T-cell (primary cell): Measurements from ENCODE around the gene SYT11. TPM values are rescaled to one million over a fixed set of nuclear protein-coding genes. Genes with fewer than 3 reads are reported as not detected.

ENCODE experiments used
- ATAC-seq, 4 experiments: fragments of 200-7000 bp in 3 of 4; fragments of 150-1000 bp in 1 of 4; cut with Tn5 transposase; replicated peaks in 1 of 4; 1 replicate in 3 of 4; 2 replicates in 1 of 4; pipeline ENCODE4 v1.10.0; 2021; ENCODE audit warnings: moderate library complexity in 3 of 4, mild to moderate bottlenecking in 2 of 4, moderate number of reproducible peaks in 1 of 4
- CTCF ChIA-PET, 2 donors: fragments of 300-600 bp; sonication (Branson Sonifier 250); formaldehyde crosslinking; loops; one replicate each; lab custom pipeline; 2022; ENCODE audit warnings: antibody characterized with exemption in 2 of 2; lab: Charles Lee
- POLR2A ChIA-PET, 2 donors: fragments of 300-600 bp; sonication (Branson Sonifier 250); formaldehyde crosslinking; loops; one replicate each; lab custom pipeline; 2022; ENCODE audit warnings: antibody characterized with exemption in 2 of 2; lab: Charles Lee
- DNase-seq, 35 experiments: peaks; one replicate each; pipeline versions ENCODE4 v3.0.0 to v3.0.0-alpha.2; 2013 to 2023
- H3K27ac ChIP-seq: one replicate; pipeline ENCODE4 v1.5.1; 2013; ENCODE audit warnings: low read length
- H3K27me3 ChIP-seq, 2 experiments: replicated peaks in 1 of 2; 1 replicate in 1 of 2; 2 replicates in 1 of 2; pipeline versions ENCODE4 v1.6.1 to v1.7.0; 2013; ENCODE audit warnings: low read length in 1 of 2, mixed read lengths in 1 of 2; ENCODE audit not compliant: control insufficient read depth in 2 of 2, insufficient read depth in 2 of 2; ENCODE audit errors: extremely low read depth in 1 of 2
- H3K36me3 ChIP-seq, 2 donors: 1 replicate in 1 of 2; 2 replicates in 1 of 2; pipeline versions ENCODE4 v1.6.1 to v1.7.0; 2013; ENCODE audit warnings: low read length in 1 of 2; ENCODE audit not compliant: control insufficient read depth in 2 of 2, insufficient read depth in 1 of 2; ENCODE audit errors: extremely low read depth in 1 of 2
- H3K4me1 ChIP-seq, 2 experiments: 1 replicate in 1 of 2; 2 replicates in 1 of 2; pipeline versions ENCODE4 v1.6.1 to v1.7.0; 2013; ENCODE audit warnings: low read length in 2 of 2, mixed read lengths in 1 of 2; ENCODE audit not compliant: insufficient read depth in 2 of 2, control insufficient read depth in 1 of 2; ENCODE audit errors: extremely low read depth in 1 of 2
- H3K4me3 ChIP-seq, 2 donors: 1 replicate in 1 of 2; 2 replicates in 1 of 2; pipeline versions ENCODE4 v1.5.1 to v1.7.0; 2013; ENCODE audit warnings: mild to moderate bottlenecking in 2 of 2, low read length in 1 of 2, moderate library complexity in 1 of 2; ENCODE audit not compliant: control insufficient read depth in 1 of 2; ENCODE audit errors: extremely low read depth in 1 of 2
- H3K9me3 ChIP-seq: 2 replicates; pipeline ENCODE4 v1.7.0; 2013
- H3K27ac Mint-ChIP-seq, 2 donors: one replicate each; pipeline ENCODE4 v1.8.0; 2020 to 2021; ENCODE audit warnings: mild to moderate bottlenecking in 2 of 2, mixed read lengths in 2 of 2
- H3K27me3 Mint-ChIP-seq, 2 donors: one replicate each; pipeline ENCODE4 v1.8.0; 2021 to 2022; ENCODE audit warnings: mixed read lengths in 2 of 2
- H3K36me3 Mint-ChIP-seq: one replicate; pipeline ENCODE4 v1.8.0; 2021; ENCODE audit warnings: mixed read lengths
- H3K4me1 Mint-ChIP-seq, 3 donors: one replicate each; pipeline ENCODE4 v1.8.0; 2020 to 2022; ENCODE audit warnings: mixed read lengths in 3 of 3, mild to moderate bottlenecking in 1 of 3
- H3K4me3 Mint-ChIP-seq, 3 donors: one replicate each; pipeline ENCODE4 v1.8.0; 2020 to 2022; ENCODE audit warnings: mild to moderate bottlenecking in 3 of 3, mixed read lengths in 3 of 3, moderate library complexity in 3 of 3
- H3K9me3 Mint-ChIP-seq, 3 donors: one replicate each; pipeline ENCODE4 v1.8.0; 2020 to 2022; ENCODE audit warnings: mixed read lengths in 3 of 3
- WGBS: methylation state at CpG from one replicate; pipeline ENCODE4 v1.1.5; 2013; ENCODE audit warnings: missing lambda C conversion rate; ENCODE audit not compliant: insufficient coverage; 5-methylcytosine and 5-hydroxymethylcytosine counted together
- total RNA-seq, 35 experiments: library from RNA in 6 of 35; stranded (reverse) in 6 of 35; fragments of 120-200 nt in 1 of 35; gene quantifications; one replicate each; pipeline versions ENCODE4 v1.2.1 to v1.2.4 and lab custom pipeline; 2013 to 2026

Gene SYT11
- total RNA-seq, 5 donors from 2014 or later (not counting 1 experiment from before 2014, with no cell fraction given) = 8.6 to 19.8 (median 9.0) TPM

DNA sequence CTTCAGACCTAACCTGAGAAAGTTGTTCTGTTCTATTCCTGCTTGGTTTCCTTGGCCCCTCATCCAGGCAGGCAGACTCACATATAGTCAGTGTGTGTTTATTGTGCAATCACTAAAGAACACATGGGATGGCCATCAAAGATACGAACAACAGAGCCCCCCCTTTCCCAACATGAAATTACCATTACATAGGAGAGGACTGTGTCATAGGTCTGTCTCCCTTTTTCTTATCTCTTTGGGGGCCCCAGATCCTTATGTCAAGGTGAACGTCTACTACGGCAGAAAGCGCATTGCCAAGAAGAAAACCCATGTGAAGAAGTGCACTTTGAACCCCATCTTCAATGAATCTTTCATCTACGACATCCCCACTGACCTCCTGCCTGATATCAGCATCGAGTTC, 21.6 kb downstream of the SYT11 start:
- H3K27ac ChIP-seq = no peak overlapping the region
- H3K4me3 ChIP-seq = no peak overlapping the region
- DNase-seq (no peak), ATAC-seq (no peak)
- no peaks in the 10 kb centered on the region for H3K27me3 ChIP-seq
- H3K9me3 Mint-ChIP-seq = no peaks in the 10 kb centered on the region
- no peaks in the 10 kb centered on the region for H3K4me1 ChIP-seq
- no peak overlapping the region for H3K27ac Mint-ChIP-seq
- peaks cover 8% of the 10 kb centered on the region for H3K36me3 Mint-ChIP-seq
- ChIA-PET CTCF (no interaction called here), POLR2A (no interaction called here)
- H3K36me3 ChIP-seq = peaks cover 0 to 23% of the 10 kb centered on the region in 2 donors
- no peaks in the 10 kb centered on the region for H3K9me3 ChIP-seq
- H3K4me1 Mint-ChIP-seq = no peaks in the 10 kb centered on the region
- WGBS = no CpG with 5 or more reads among the region's 6 CpGs
- H3K4me3 Mint-ChIP-seq = no peak overlapping the region
- H3K27me3 Mint-ChIP-seq = no peaks in the 10 kb centered on the region

- no peak overlapping the region for H3K27ac Mint-ChIP-seq
- Histone ChIP-seq H3K4me3 (no peak overlapping the region), H3K27ac (no peak overlapping the region), H3K4me1 (no peaks in the 10 kb centered on the region), H3K27me3 (no peaks in the 10 kb centered on the region), H3K36me3 (peaks cover 0 to 23% of the 10 kb centered on the region in 2 donors), H3K9me3 (no peaks in the 10 kb centered on the region)
- H3K9me3 Mint-ChIP-seq = no peaks in the 10 kb centered on the region
- DNase-seq (no peak), ATAC-seq (no peak)
- no peak overlapping the region for H3K4me3 Mint-ChIP-seq
- H3K27me3 Mint-ChIP-seq = no peaks in the 10 kb centered on the region
- ChIA-PET POLR2A (no interaction called here), CTCF (interaction anchor here in 1 of 2 donors (0.7 kb wide), 1 partner anchor 371 kb away, joined by 3 read pairs; no protein-coding TSS in a partner anchor)
- peaks cover 4% of the 10 kb centered on the region for H3K36me3 Mint-ChIP-seq
- no peaks in the 10 kb centered on the region for H3K4me1 Mint-ChIP-seq
These were observed 22.9 kb downstream of the SYT11 start for GRCh38 chr1:155882235-155882634.

DNA sequence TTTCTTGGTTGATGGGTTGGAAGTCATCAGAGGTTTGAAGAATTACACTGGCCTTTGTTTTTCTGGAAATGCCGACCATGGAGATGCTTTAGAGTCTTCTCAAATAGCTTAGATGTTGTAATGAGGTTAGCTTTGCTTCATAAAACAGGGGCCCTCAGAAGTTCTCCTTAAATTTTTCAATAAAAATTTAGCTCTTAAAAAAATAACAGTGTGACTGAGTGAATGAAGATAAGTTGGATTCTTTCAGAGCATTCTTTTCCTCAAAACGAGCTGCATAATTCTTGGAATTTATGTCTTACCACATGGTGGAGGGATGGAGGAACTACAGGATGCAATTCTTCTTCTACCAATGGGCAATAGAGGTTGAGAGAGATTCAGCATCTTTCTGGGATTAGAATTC, 23.4 kb downstream of the SYT11 start:
- no peak for DNase-seq
- Histone ChIP-seq H3K4me1 (no peaks in the 10 kb centered on the region), H3K27me3 (no peaks in the 10 kb centered on the region), H3K9me3 (no peaks in the 10 kb centered on the region), H3K27ac (no peak overlapping the region), H3K36me3 (peaks cover 0 to 23% of the 10 kb centered on the region in 2 donors), H3K4me3 (no peak overlapping the region)
- CTCF ChIA-PET = interaction anchor here in 1 of 2 donors (0.7 kb wide), 2 partner anchors 9 to 371 kb away, joined by 3 to 4 read pairs; no protein-coding TSS in a partner anchor
- Mint-ChIP-seq H3K4me1 (no peaks in the 10 kb centered on the region), H3K27me3 (no peaks in the 10 kb centered on the region), H3K4me3 (no peak overlapping the region), H3K27ac (no peak overlapping the region), H3K36me3 (peaks cover 4% of the 10 kb centered on the region), H3K9me3 (no peaks in the 10 kb centered on the region)
- no CpG with 5 or more reads among the region's 2 CpGs for WGBS
- no peak for ATAC-seq
- POLR2A ChIA-PET = no interaction called here

- Mint-ChIP-seq H3K9me3 (no peaks in the 10 kb centered on the region), H3K4me3 (no peak overlapping the region), H3K27ac (no peak overlapping the region), H3K36me3 (peaks cover 6% of the 10 kb centered on the region), H3K27me3 (no peaks in the 10 kb centered on the region), H3K4me1 (no peaks in the 10 kb centered on the region)
- 100% methylated on average over 3 of the region's 9 CpGs for WGBS
- no peak overlapping the region for H3K27ac ChIP-seq
- DNase-seq = no peak
- ATAC-seq = no peak
- H3K4me3 ChIP-seq = no peak overlapping the region
- no peaks in the 10 kb centered on the region for H3K9me3 ChIP-seq
- ChIA-PET POLR2A (interaction anchor here in 1 of 2 donors (0.6 kb wide), 1 partner anchor 146 kb away, joined by 14 read pairs; no protein-coding TSS in a partner anchor), CTCF (interaction anchor here in 1 of 2 donors (0.6 kb wide), 1 partner anchor 12 kb away, joined by 4 read pairs; no protein-coding TSS in a partner anchor)
- peaks cover 0 to 23% of the 10 kb centered on the region in 2 donors for H3K36me3 ChIP-seq
- H3K4me1 ChIP-seq = no peaks in the 10 kb centered on the region
- H3K27me3 ChIP-seq = no peaks in the 10 kb centered on the region
These were observed 24.9 kb downstream of the SYT11 start for GRCh38 chr1:155884031-155884960.

DNA sequence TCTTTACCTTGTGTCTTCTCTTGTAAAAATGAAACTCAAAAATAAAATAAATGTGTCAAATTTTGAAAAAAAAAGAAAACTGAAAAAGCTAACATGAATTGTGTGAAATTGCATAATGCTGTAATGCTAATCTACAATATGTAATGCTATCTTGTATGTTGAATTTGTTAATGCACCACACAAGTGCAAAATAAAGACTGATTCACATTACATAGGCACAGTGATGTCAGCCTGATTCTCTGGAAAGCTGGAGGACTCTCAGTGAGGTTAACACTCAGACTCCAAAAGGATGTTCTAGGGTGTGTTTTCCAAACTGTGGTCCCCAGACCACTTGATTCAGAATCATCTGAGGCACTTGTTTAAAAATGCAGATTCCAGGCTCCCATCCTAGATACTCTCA, 25.6 kb downstream of the SYT11 start:
- Histone ChIP-seq H3K27ac (no peak overlapping the region), H3K9me3 (no peaks in the 10 kb centered on the region), H3K4me3 (no peak overlapping the region), H3K4me1 (no peaks in the 10 kb centered on the region), H3K27me3 (no peaks in the 10 kb centered on the region), H3K36me3 (peaks cover 0 to 20% of the 10 kb centered on the region in 2 donors)
- ATAC-seq = no peak
- ChIA-PET CTCF (interaction anchor here in 1 of 2 donors (0.6 kb wide), 1 partner anchor 13 kb away, joined by 4 read pairs; no protein-coding TSS in a partner anchor), POLR2A (interaction anchor here in 1 of 2 donors (0.6 kb wide), 1 partner anchor 24 kb away, joined by 7 read pairs; no protein-coding TSS in a partner anchor)
- H3K27me3 Mint-ChIP-seq = no peaks in the 10 kb centered on the region
- H3K4me3 Mint-ChIP-seq = no peak overlapping the region
- no peaks in the 10 kb centered on the region for H3K4me1 Mint-ChIP-seq
- H3K36me3 Mint-ChIP-seq = peaks cover 6% of the 10 kb centered on the region
- H3K27ac Mint-ChIP-seq = no peak overlapping the region
- DNase-seq = no peak
- no peaks in the 10 kb centered on the region for H3K9me3 Mint-ChIP-seq

DNA sequence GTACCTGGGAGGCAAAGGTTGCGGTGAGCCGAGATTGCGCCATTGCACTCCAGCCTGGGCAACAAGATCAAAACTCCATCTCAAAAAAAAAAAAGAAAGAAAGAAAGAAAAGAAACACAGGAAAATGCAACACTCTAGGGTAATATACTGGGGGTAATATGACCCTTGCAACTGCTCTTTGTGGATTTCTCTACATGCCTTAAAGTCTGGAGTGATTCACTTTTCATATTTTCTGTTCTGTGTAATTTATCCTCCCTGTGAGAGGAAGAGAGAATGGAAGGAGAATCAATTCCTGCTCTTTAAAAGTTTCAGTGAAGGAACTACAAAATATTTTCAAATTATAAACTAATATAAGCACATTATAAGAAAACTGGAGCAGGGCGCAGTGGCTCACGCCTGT, 29.1 kb downstream of the SYT11 start:
- ATAC-seq (no peak), DNase-seq (no peak)
- H3K27me3 Mint-ChIP-seq = no peaks in the 10 kb centered on the region
- H3K27ac Mint-ChIP-seq = no peak overlapping the region
- POLR2A ChIA-PET = no interaction called here
- H3K4me1 Mint-ChIP-seq = peaks cover 10 to 13% (median 11%) of the 10 kb centered on the region in 3 donors
- H3K4me1 ChIP-seq = peaks cover 3 to 8% of the 10 kb centered on the region in 2 experiments
- H3K4me3 Mint-ChIP-seq = no peak overlapping the region
- peaks cover 3% of the 10 kb centered on the region for H3K36me3 Mint-ChIP-seq
- H3K9me3 ChIP-seq = no peaks in the 10 kb centered on the region
- H3K4me3 ChIP-seq = no peak overlapping the region
- H3K27ac ChIP-seq = no peak overlapping the region
- CTCF ChIA-PET = no interaction called here
- H3K36me3 ChIP-seq = peaks cover 0 to 2% of the 10 kb centered on the region in 2 donors
- 100% methylated on average over 2 of the region's 5 CpGs for WGBS
- H3K27me3 ChIP-seq = no peaks in the 10 kb centered on the region
- no peaks in the 10 kb centered on the region for H3K9me3 Mint-ChIP-seq
